Neutrophil (primary cell): Measurements from ENCODE around the gene CTNNA2.

ENCODE experiments used
- H3K27ac ChIP-seq: fragments of 200-600 bp; sonication (generic); 2 replicates; pipeline ENCODE4 v1.5.1; 2016; ENCODE audit warnings: mild to moderate bottlenecking, moderate library complexity
- H3K27me3 ChIP-seq: fragments of 200-600 bp; sonication (generic); 2 replicates; pipeline ENCODE4 v1.6.0; 2016; ENCODE audit warnings: mild to moderate bottlenecking
- H3K36me3 ChIP-seq: fragments of 200-600 bp; sonication (generic); 2 replicates; pipeline ENCODE4 v1.5.1; 2017
- H3K4me1 ChIP-seq, 2 experiments: fragments of 200-600 bp in 1 of 2; sonication (generic) in 1 of 2; 1 replicate in 1 of 2; 2 replicates in 1 of 2; pipeline versions ENCODE4 v1.5.1 to v1.6.1; 2013 to 2016; ENCODE audit warnings: low read depth in 1 of 2, low read length in 1 of 2, mild to moderate bottlenecking in 1 of 2, moderate library complexity in 1 of 2; ENCODE audit not compliant: control insufficient read depth in 1 of 2, insufficient read depth in 1 of 2
- H3K4me3 ChIP-seq, 2 experiments: fragments of 200-600 bp in 1 of 2; sonication (generic) in 1 of 2; 1 replicate in 1 of 2; 2 replicates in 1 of 2; pipeline ENCODE4 v1.5.1; 2013 to 2016; ENCODE audit warnings: low read depth in 1 of 2, low read length in 1 of 2, mild to moderate bottlenecking in 1 of 2, moderate library complexity in 1 of 2
- H3K9me3 ChIP-seq: fragments of 200-600 bp; sonication (generic); 2 replicates; pipeline ENCODE4 v1.5.1; 2016
- CTCF ChIP-seq: fragments of 200-600 bp; sonication (generic); IDR thresholded peaks from 2 replicates; pipeline ENCODE4 v1.5.1; 2016; ENCODE audit warnings: antibody characterized with exemption

The CTNNA2 gene

GRCh38 chr2:79832511-79833234 lies 319.8 kb downstream of the CTNNA2 start:
- no peak for TF ChIP-seq CTCF
- Histone ChIP-seq H3K27me3 (no peaks in the 10 kb centered on the region), H3K4me3 (no peak overlapping the region), H3K36me3 (no peaks in the 10 kb centered on the region), H3K9me3 (no peaks in the 10 kb centered on the region), H3K27ac (no peak overlapping the region), H3K4me1 (no peaks in the 10 kb centered on the region)

GRCh38 chr2:79833235-79833878 lies 320.5 kb downstream of the CTNNA2 start:
- Histone ChIP-seq H3K4me3 (no peak overlapping the region), H3K4me1 (no peaks in the 10 kb centered on the region), H3K27ac (no peak overlapping the region), H3K9me3 (no peaks in the 10 kb centered on the region), H3K27me3 (no peaks in the 10 kb centered on the region), H3K36me3 (no peaks in the 10 kb centered on the region)
- no peak for TF ChIP-seq CTCF

GRCh38 chr2:79835911-79836310 lies 323.1 kb downstream of the CTNNA2 start:
- Histone ChIP-seq H3K4me1 (no peaks in the 10 kb centered on the region), H3K36me3 (no peaks in the 10 kb centered on the region), H3K27ac (no peak overlapping the region), H3K9me3 (no peaks in the 10 kb centered on the region), H3K27me3 (no peaks in the 10 kb centered on the region), H3K4me3 (no peak overlapping the region)
- no peak for TF ChIP-seq CTCF

GRCh38 chr2:79844011-79844410 lies 331.2 kb downstream of the CTNNA2 start:
- H3K36me3 ChIP-seq, result no peaks in the 10 kb centered on the region
- H3K27ac ChIP-seq, result no peak overlapping the region
- no peaks in the 10 kb centered on the region for H3K4me1 ChIP-seq
- H3K4me3 ChIP-seq, result no peak overlapping the region
- no peak for TF ChIP-seq CTCF
- no peaks in the 10 kb centered on the region for H3K9me3 ChIP-seq
- no peaks in the 10 kb centered on the region for H3K27me3 ChIP-seq

- no peak overlapping the region for H3K4me3 ChIP-seq
- TF ChIP-seq CTCF, result no peak
- no peaks in the 10 kb centered on the region for H3K36me3 ChIP-seq
- H3K9me3 ChIP-seq, result no peaks in the 10 kb centered on the region
- no peaks in the 10 kb centered on the region for H3K27me3 ChIP-seq
- no peak overlapping the region for H3K27ac ChIP-seq
- H3K4me1 ChIP-seq, result no peaks in the 10 kb centered on the region
Measured at GRCh38 chr2:79846878-79847277, 334.0 kb downstream of the CTNNA2 start.
